ENCODE results near the gene APOLD1.
"Not testable (repeated sequence)": the region's sequence is repeated elsewhere in the genome, so short reads cannot be mapped to it uniquely, and the experiment has no call there.

DNA sequence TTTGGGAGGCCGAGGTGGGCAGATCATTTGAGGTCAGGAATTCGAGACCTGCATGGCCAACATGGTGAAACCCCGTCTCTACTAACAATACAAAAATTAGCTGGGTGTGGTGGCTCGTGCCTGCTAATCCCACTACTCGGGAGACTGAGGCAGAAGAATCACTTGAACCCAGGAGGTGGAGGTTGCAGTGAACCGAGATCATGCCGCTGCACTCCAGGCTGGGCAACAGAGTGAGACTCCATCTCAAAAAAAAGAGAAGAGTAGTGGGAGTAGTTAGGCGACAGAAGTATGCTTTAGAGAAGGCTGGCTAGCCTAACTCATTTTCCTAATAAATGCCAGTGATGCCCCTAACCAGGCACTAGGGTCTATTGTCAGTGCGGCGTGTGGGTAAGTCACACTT, 54.0 kb downstream of the APOLD1 start:
- TF ChIP-seq, protein P1, sequence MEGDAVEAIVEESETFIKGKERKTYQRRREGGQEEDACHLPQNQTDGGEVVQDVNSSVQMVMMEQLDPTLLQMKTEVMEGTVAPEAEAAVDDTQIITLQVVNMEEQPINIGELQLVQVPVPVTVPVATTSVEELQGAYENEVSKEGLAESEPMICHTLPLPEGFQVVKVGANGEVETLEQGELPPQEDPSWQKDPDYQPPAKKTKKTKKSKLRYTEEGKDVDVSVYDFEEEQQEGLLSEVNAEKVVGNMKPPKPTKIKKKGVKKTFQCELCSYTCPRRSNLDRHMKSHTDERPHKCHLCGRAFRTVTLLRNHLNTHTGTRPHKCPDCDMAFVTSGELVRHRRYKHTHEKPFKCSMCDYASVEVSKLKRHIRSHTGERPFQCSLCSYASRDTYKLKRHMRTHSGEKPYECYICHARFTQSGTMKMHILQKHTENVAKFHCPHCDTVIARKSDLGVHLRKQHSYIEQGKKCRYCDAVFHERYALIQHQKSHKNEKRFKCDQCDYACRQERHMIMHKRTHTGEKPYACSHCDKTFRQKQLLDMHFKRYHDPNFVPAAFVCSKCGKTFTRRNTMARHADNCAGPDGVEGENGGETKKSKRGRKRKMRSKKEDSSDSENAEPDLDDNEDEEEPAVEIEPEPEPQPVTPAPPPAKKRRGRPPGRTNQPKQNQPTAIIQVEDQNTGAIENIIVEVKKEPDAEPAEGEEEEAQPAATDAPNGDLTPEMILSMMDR (IDR thresholded peaks at IDR 0.05): not testable (repeated sequence)
- not testable (repeated sequence) for TF ChIP-seq POLR2A (IDR thresholded peaks at IDR 0.05)
